Activated CD4-positive, alpha-beta memory T cell treated with anti-CD3 and anti-CD28 coated beads for 36 hours (primary cell): Measurements from ENCODE around the gene CMPK2. TPM values are rescaled to one million over a fixed set of nuclear protein-coding genes. Genes with fewer than 3 reads are reported as not detected.
"Not testable (repeated sequence)": the region's sequence is repeated elsewhere in the genome, so short reads cannot be mapped to it uniquely, and the experiment has no call there.

ENCODE experiments used
- CTCF ChIA-PET: fragments of 350-600 bp; sonication (Branson Sonifier 250); formaldehyde crosslinking; loops from one replicate; lab custom pipeline; 2021; ENCODE audit warnings: antibody characterized with exemption, inconsistent platforms; lab: Charles Lee
- POLR2A ChIA-PET: fragments of 350-600 bp; sonication (Branson Sonifier 250); formaldehyde crosslinking; loops from one replicate; lab custom pipeline; 2021; ENCODE audit warnings: antibody characterized with exemption; lab: Charles Lee
- DNase-seq: peaks from one replicate; pipeline ENCODE4 v3.0.0-alpha.2; 2020
- H3K27ac Mint-ChIP-seq: one replicate; pipeline ENCODE4 v1.8.0; 2021; ENCODE audit warnings: mixed read lengths
- H3K27me3 Mint-ChIP-seq: one replicate; pipeline ENCODE4 v1.8.0; 2021; ENCODE audit warnings: mixed read lengths
- H3K36me3 Mint-ChIP-seq: one replicate; pipeline ENCODE4 v1.8.0; 2021; ENCODE audit warnings: mixed read lengths
- H3K4me1 Mint-ChIP-seq: one replicate; pipeline ENCODE4 v1.8.0; 2021; ENCODE audit warnings: low read depth, mixed read lengths
- H3K4me3 Mint-ChIP-seq: one replicate; pipeline ENCODE4 v1.8.0; 2021; ENCODE audit warnings: mild to moderate bottlenecking, mixed read lengths
- H3K9me3 Mint-ChIP-seq: one replicate; pipeline ENCODE4 v1.8.0; 2021; ENCODE audit warnings: mixed read lengths
- intact Hi-C: fragments of 100-400 bp; cut with micrococcal nuclease; formaldehyde crosslinking; loops from one replicate; pipeline ENCODE4 v1.15.1; 2023
- total RNA-seq, 2 experiments: library from RNA; stranded (reverse); gene quantifications; one replicate each; pipeline ENCODE4 v1.2.3, GENCODE V29; 2021

CMPK2 gene
- total RNA-seq, 2 experiments from 2014 or later, result 6.6 to 6.8 TPM

DNA sequence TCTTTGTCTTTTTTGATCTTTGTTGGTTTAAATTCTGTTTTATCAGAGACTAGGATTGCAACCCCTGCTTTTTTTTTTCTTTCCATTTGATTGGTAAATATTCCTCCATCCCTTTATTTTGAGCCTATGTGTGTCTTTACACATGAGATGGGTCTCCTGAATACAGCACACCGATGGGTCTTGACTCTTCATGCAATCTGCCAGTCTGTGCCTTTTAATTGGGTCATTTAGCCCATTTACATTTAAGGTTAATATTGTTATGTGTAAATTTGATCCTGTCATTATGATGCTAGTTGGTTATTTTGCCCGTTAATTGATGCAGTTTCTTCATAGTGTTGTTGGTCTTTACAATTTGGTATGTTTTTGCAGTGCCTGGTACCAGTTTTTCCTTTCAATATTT lies 36.9 kb upstream of the CMPK2 start:
- H3K9me3 Mint-ChIP-seq, result peaks cover 19% of the 10 kb centered on the region
- H3K4me3 Mint-ChIP-seq, intact Hi-C loops, H3K27ac Mint-ChIP-seq, DNase-seq, POLR2A ChIA-PET, H3K27me3 Mint-ChIP-seq: not testable (repeated sequence)
- H3K4me1 Mint-ChIP-seq, result peaks cover 22% of the 10 kb centered on the region
- H3K36me3 Mint-ChIP-seq, result peaks cover 11% of the 10 kb centered on the region
- CTCF ChIA-PET, result interaction anchor here (0.8 kb wide), 1 partner anchor 142 kb away, joined by 3 read pairs; no protein-coding TSS in a partner anchor

DNA sequence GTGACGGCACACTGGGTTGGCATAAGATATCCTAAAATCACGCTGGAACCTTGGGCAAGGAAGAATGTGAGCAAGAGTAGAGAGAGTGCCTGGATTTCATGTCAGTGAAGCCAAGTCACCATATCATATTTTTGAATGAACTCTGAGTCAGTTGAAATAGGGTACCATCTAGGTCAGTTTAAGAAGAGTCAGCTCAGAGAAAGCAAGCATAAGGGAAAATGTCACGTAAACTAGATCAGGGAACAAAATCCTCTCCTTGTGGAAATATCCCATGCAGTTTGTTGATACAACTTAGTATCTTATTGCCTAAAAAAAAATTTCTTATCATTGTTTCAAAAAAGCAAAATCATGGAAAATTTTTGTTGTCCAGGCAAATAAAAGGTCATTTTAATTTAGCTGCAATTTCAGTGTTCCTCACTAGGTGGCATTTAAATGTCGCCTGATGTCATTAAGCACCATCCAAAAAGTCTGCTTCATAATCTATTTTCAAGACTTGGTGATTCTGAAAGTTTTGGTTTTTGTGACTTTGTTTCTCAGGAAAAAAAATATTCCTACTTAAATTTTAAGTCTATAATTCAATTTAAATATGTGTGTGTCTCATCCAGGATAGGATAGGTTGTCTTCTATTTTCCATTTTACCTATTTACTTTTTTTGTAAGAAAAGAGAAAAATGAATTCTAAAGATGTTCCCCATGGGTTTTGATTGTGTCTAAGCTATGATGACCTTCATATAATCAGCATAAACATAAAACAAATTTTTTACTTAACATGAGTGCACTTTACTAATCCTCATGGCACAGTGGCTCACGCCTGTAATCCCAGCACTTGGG lies 31.4 kb upstream of the CMPK2 start:
- intact Hi-C loops, result loop anchor here (1.0 to 2.0 kb wide), 5 partner anchors 9 to 147 kb away; no protein-coding TSS in a partner anchor
- peaks cover 2% of the 10 kb centered on the region for H3K36me3 Mint-ChIP-seq

DNA sequence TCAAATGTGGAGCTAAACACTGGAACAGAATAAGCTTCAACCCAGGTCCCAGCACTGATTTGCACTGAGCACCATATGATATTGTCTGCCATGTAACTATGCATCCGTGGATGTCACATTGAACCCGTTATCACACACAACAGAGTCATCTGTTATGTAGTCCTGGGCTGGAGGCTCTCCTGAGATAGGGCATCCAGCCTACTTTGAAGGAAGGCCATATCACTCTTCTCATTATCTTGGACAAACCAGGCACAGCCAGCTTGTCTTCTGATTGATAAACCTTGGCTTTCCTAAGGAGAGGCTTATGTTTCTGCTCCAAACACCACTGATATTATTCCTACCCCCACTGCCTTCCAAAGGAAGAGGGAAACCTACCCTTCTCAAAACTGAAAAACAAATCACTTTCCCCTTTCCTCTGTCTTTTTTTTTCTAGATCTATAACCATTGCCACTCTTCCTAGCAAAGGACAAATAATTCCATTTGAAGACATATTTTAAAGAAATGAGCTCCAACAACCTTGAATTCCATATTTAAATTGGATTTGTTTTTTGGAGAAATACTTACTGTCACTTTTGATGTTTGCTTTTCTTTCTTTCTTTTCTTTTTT lies 28.3 kb upstream of the CMPK2 start:
- no peak overlapping the region for H3K27ac Mint-ChIP-seq
- no peaks in the 10 kb centered on the region for H3K27me3 Mint-ChIP-seq
- ChIA-PET CTCF (interaction anchor here (0.6 to 6.8 kb wide), 5 partner anchors 23 to 157 kb away, joined by 3 to 109 read pairs (median 6); partner anchors contain the start of gene CMPK2), POLR2A (interaction anchor here (0.7 kb wide), 1 partner anchor 24 kb away, joined by 3 read pairs; no protein-coding TSS in a partner anchor)
- no peaks in the 10 kb centered on the region for H3K9me3 Mint-ChIP-seq
- DNase-seq, result no peak
- H3K36me3 Mint-ChIP-seq, result no peaks in the 10 kb centered on the region
- H3K4me3 Mint-ChIP-seq, result no peak overlapping the region
- peaks cover 11% of the 10 kb centered on the region for H3K4me1 Mint-ChIP-seq
- intact Hi-C loops, result no loop called here

More for the DNA sequence above, 31.4 kb upstream of the CMPK2 start:
- POLR2A ChIA-PET, result interaction anchor here (0.9 kb wide), 2 partner anchors 50 to 147 kb away, joined by 3 read pairs; no protein-coding TSS in a partner anchor
- Mint-ChIP-seq H3K9me3 (peaks cover 5% of the 10 kb centered on the region), H3K27ac (no peak overlapping the region), H3K27me3 (no peaks in the 10 kb centered on the region), H3K4me1 (peaks cover 11% of the 10 kb centered on the region), H3K4me3 (no peak overlapping the region)
- CTCF ChIA-PET, result interaction anchor here (0.6 to 6.8 kb wide), 35 partner anchors 8 to 200 kb away, joined by 3 to 109 read pairs (median 4); partner anchors contain the start of genes CMPK2 and RSAD2
- no peak for DNase-seq

DNA sequence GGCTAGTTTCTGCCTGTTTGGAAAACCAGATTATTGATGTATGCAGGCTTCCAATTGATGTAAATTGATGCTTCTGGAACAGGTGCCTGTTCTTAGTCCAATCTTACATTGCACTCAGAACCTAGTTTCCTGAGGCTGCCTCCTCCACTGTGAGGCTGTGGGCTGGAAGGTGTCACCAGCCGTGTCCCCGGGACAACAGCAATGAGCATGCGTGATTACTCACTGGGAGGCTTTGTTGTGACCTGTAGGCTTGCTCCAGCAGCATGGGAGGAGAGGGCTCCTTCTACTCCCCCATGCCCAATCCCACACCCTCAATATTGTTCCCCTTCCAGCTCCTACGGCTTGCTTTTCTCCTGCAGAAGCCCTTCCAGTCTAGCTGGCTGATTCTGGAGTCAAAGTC lies 23.0 kb upstream of the CMPK2 start:
- Mint-ChIP-seq H3K9me3 (no peaks in the 10 kb centered on the region), H3K27me3 (no peaks in the 10 kb centered on the region), H3K27ac (no peak overlapping the region), H3K4me3 (no peak overlapping the region), H3K36me3 (no peaks in the 10 kb centered on the region), H3K4me1 (no peaks in the 10 kb centered on the region)
- no peak for DNase-seq
- intact Hi-C loops, result no loop called here
- POLR2A ChIA-PET, result no interaction called here
- CTCF ChIA-PET, result interaction anchor here (1.8 kb wide), 1 partner anchor 8 kb away, joined by 8 read pairs; no protein-coding TSS in a partner anchor

DNA sequence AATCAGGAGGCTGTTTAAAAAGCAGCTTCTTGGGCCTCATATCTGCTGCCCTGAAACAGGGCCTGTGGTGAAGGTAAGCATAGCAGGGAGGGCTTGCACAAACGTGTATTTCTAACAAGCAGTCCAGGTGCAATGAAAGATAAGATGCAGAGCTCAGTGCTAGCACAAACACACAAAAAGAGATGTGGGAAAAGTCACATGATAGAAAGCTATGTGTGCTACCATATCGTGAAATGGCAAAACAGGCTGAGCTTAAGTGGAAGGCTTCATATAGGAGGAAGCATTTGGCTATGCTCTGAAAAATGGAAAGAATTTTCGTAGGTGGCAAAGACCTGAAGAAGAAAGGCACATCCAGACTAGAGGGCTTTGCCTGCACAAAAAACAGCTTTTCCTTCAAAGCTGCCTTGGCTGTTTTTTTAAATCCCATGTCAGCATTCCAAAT lies 22.1 kb upstream of the CMPK2 start:
- Mint-ChIP-seq H3K4me1 (no peaks in the 10 kb centered on the region), H3K36me3 (no peaks in the 10 kb centered on the region), H3K4me3 (no peak overlapping the region), H3K27ac (no peak overlapping the region), H3K27me3 (no peaks in the 10 kb centered on the region), H3K9me3 (no peaks in the 10 kb centered on the region)
- DNase-seq, result no peak
- CTCF ChIA-PET, result interaction anchor here (1.8 kb wide), 1 partner anchor 9 kb away, joined by 8 read pairs; no protein-coding TSS in a partner anchor
- POLR2A ChIA-PET, result no interaction called here
- intact Hi-C loops, result no loop called here

DNA sequence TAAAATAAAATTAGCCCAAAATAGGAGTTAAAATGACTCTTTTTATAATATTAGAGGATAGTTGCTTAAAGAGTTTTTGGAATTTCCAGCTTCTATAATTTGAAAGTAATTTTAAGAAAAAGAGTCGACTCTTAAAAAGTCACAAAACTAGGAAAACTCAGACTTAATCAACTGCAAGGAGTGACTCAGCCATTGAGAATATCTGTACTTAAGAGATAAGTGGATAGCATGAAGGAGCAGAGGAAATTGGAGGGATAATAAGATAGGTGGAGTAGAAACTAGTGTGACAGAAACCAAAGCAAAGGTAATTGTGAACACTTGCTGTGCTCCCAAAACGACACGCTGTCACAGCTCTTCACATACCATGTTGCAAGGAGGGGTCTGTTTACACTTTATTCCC lies 20.3 kb upstream of the CMPK2 start:
- intact Hi-C loops, result no loop called here
- H3K27me3 Mint-ChIP-seq, result no peaks in the 10 kb centered on the region
- no peak for DNase-seq
- POLR2A ChIA-PET, result no interaction called here
- no peaks in the 10 kb centered on the region for H3K9me3 Mint-ChIP-seq
- CTCF ChIA-PET, result interaction anchor here (1.4 kb wide), 1 partner anchor 11 kb away, joined by 4 read pairs; no protein-coding TSS in a partner anchor
- H3K4me3 Mint-ChIP-seq, result no peak overlapping the region
- peaks cover 6% of the 10 kb centered on the region for H3K4me1 Mint-ChIP-seq
- no peaks in the 10 kb centered on the region for H3K36me3 Mint-ChIP-seq
- no peak overlapping the region for H3K27ac Mint-ChIP-seq

DNA sequence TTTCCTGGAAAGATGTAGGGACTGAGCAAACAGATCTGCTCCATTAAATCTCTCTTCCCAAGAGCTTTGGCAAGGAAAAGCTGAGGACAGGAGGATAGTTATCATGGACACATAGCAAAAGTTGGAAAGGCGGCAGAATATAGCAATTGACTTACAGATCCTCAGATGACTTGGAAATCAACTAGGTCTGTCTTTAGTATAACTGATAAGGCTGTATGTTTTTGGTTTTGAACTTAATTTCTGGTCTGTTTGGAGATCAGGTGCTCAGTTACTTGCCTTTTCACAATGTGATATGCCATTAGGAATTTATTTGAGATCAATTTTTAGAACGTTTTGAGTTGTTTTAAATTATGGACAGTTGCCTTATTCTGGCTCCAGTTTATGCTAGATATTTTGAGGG lies 19.8 kb upstream of the CMPK2 start:
- H3K9me3 Mint-ChIP-seq, result no peaks in the 10 kb centered on the region
- H3K36me3 Mint-ChIP-seq, result no peaks in the 10 kb centered on the region
- no peak for DNase-seq
- intact Hi-C loops, result no loop called here
- H3K27ac Mint-ChIP-seq, result no peak overlapping the region
- CTCF ChIA-PET, result interaction anchor here (1.4 to 2.5 kb wide), 2 partner anchors 11 to 159 kb away, joined by 4 to 9 read pairs; no protein-coding TSS in a partner anchor
- no peaks in the 10 kb centered on the region for H3K27me3 Mint-ChIP-seq
- H3K4me1 Mint-ChIP-seq, result peaks cover 9% of the 10 kb centered on the region
- no peak overlapping the region for H3K4me3 Mint-ChIP-seq
- POLR2A ChIA-PET, result no interaction called here

DNA sequence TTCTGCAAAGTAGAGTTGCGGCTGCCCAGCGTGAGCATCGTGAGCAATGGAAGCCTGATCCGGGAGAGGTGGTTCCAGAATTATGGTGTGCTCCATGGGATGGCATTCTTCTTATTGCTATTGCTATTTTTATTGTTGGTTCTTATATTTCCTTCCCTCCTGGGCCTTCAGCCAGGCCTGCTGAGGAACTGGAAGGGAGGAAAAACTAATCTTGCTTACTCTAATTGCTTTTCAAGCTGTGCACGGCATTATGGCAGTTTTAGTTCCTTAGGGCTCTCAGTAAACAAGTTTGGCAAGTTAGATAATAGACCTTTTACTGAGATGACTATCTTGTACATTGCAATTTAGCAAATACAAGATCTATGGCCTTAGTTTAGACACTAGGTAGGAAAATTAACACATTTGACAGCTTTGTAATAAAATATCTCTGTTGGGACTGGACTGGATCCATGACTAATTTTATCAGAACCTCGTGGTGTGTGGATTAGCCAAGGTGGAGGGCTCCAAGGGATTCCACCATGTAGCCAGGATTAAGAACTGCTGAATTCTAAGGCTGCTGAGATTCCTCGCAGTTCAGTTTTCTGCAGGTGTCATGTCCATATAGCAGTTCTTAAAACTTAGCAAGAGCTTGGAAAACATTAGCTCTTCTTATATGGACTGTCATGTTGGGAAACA lies 17.9 kb upstream of the CMPK2 start:
- DNase-seq, result no peak
- no peaks in the 10 kb centered on the region for H3K9me3 Mint-ChIP-seq
- no peak overlapping the region for H3K4me3 Mint-ChIP-seq
- H3K4me1 Mint-ChIP-seq, result peaks cover 26% of the 10 kb centered on the region
- peaks cover 2% of the 10 kb centered on the region for H3K27me3 Mint-ChIP-seq
- ChIA-PET CTCF (interaction anchor here (2.5 kb wide), 1 partner anchor 161 kb away, joined by 9 read pairs; no protein-coding TSS in a partner anchor), POLR2A (no interaction called here)
- no peak overlapping the region for H3K27ac Mint-ChIP-seq
- intact Hi-C loops, result no loop called here
- H3K36me3 Mint-ChIP-seq, result no peaks in the 10 kb centered on the region

DNA sequence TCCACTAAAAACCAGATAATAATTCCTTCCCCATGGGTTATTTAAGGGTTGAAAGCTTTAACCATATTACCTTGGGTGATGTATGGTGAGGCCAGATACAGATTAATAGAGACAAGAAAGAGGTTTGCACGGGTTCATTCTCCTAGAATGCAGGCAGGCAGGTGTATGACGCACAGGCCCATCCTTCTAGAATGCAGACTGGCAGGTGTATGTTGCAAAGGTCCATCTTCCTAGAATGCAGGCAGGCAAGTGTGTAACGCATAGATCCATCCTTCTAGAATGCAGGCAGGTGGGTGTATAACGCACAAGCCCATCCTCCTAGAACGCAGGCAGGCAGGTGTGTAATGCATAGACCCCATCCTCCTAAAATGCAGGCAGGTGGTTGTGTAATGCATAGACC lies 15.8 kb upstream of the CMPK2 start:
- no peak for DNase-seq
- Mint-ChIP-seq H3K4me3 (no peak overlapping the region), H3K27me3 (peaks cover 2% of the 10 kb centered on the region), H3K36me3 (no peaks in the 10 kb centered on the region), H3K9me3 (no peaks in the 10 kb centered on the region), H3K4me1 (peaks cover 44% of the 10 kb centered on the region), H3K27ac (no peak overlapping the region)
- ChIA-PET POLR2A (no interaction called here), CTCF (interaction anchor here (5.7 kb wide), 1 partner anchor 15 kb away, joined by 40 read pairs; the partner anchor contains the start of gene CMPK2)
- intact Hi-C loops, result no loop called here

DNA sequence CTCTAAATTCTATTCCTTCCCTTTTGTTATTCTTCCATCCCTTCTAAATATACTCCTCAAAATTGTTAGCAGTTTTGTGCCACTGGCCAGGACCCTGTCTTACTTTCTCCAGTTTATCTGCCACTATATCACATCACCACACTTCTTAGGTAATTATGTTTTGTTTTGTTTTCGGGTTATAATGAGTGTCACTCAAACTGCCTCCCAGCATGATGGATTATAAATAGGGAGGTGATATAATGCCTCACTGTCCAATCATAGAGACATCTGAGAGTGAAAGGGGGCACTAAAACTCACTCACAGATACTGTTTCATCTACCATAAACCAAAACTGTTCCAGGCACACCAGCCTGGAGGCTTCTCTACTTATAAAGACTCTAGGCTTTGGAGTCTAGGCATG lies 15.3 kb upstream of the CMPK2 start:
- no peak for DNase-seq
- Mint-ChIP-seq H3K4me3 (no peak overlapping the region), H3K36me3 (no peaks in the 10 kb centered on the region), H3K4me1 (peaks cover 44% of the 10 kb centered on the region), H3K27me3 (peaks cover 2% of the 10 kb centered on the region), H3K27ac (no peak overlapping the region), H3K9me3 (no peaks in the 10 kb centered on the region)
- intact Hi-C loops, result no loop called here
- CTCF ChIA-PET, result interaction anchor here (1.6 to 5.7 kb wide), 2 partner anchors 14 to 35 kb away, joined by 4 to 40 read pairs; partner anchors contain the start of gene CMPK2
- POLR2A ChIA-PET, result no interaction called here

DNA sequence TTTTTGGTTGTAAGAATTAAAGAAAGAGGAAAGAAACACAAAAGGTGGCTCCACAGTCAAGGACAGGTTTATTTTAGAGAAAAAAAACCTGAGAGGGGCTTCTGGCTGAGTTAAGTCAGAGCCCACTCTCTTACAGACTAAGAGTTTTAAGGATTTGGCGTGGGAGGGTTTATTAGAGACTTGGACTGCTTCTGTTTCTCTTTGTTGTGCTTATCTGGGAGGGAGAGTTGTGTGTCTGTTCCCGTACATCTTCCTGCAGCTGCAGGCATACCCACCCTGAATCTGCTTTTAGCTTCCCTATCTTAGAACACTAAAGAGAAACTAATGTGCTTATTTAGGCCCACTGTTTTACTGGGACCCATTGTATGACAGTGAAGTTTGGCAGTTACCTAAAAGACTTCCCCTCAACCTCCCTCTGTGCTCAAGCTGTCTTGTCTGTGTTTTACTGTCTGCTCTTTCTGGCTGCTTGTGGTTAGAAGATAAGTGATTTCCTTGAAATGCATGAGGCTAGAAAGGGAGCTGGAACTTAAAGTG lies 14.6 kb upstream of the CMPK2 start:
- ChIA-PET POLR2A (no interaction called here), CTCF (interaction anchor here (1.0 to 5.7 kb wide), 3 partner anchors 13 to 164 kb away, joined by 3 to 40 read pairs (median 4); partner anchors contain the start of gene CMPK2)
- intact Hi-C loops, result no loop called here
- Mint-ChIP-seq H3K36me3 (no peaks in the 10 kb centered on the region), H3K4me1 (peaks cover 44% of the 10 kb centered on the region), H3K27me3 (peaks cover 2% of the 10 kb centered on the region), H3K4me3 (peak overlapping the region; percentile 14), H3K27ac (peak overlapping the region; percentile 52), H3K9me3 (no peaks in the 10 kb centered on the region)
- DNase-seq, result no peak
